Spleen (tissue), 11 donors: ENCODE measurements around the gene DOCK4. TPM values are rescaled to one million over a fixed set of nuclear protein-coding genes. Genes with fewer than 3 reads are reported as not detected.

ENCODE experiments used
- DNase-seq: peaks from one replicate; pipeline ENCODE4 v3.0.0-alpha.2; 2020
- H3K27ac ChIP-seq, 8 donors: fragments of 200-600 bp; sonication (generic) in 7 of 8; 1 replicate in 4 of 8; 2 replicates in 4 of 8; pipeline versions ENCODE4 v1.5.0 to v1.8.0; 2016 to 2021; ENCODE audit warnings: inconsistent platforms in 4 of 8, mild to moderate bottlenecking in 4 of 8, moderate library complexity in 1 of 8
- H3K27me3 ChIP-seq, 7 donors: fragments of 200-600 bp; sonication (generic) in 6 of 7; replicated peaks in 1 of 7; 1 replicate in 4 of 7; 2 replicates in 3 of 7; pipeline versions ENCODE4 v1.5.0 to v1.8.0; 2016 to 2021; ENCODE audit warnings: inconsistent platforms in 3 of 7, mild to moderate bottlenecking in 1 of 7
- H3K36me3 ChIP-seq, 6 donors: fragments of 200-600 bp; sonication (generic) in 5 of 6; 1 replicate in 4 of 6; 2 replicates in 2 of 6; pipeline versions ENCODE4 v1.5.0 to v1.8.0; 2016 to 2021; ENCODE audit warnings: inconsistent platforms in 2 of 6
- H3K4me1 ChIP-seq, 6 donors: fragments of 200-600 bp; sonication (generic) in 5 of 6; 1 replicate in 3 of 6; 2 replicates in 3 of 6; pipeline versions ENCODE4 v1.5.0 to v1.8.0; 2016 to 2021; ENCODE audit warnings: inconsistent platforms in 3 of 6
- H3K4me3 ChIP-seq, 8 donors: fragments of 200-600 bp; sonication (generic) in 7 of 8; 1 replicate in 4 of 8; 2 replicates in 4 of 8; pipeline versions ENCODE4 v1.5.0 to v1.8.0; 2016 to 2021; ENCODE audit warnings: inconsistent platforms in 4 of 8, mild to moderate bottlenecking in 4 of 8, moderate library complexity in 2 of 8
- H3K9me3 ChIP-seq, 8 donors: fragments of 200-600 bp; sonication (generic) in 7 of 8; 1 replicate in 4 of 8; 2 replicates in 4 of 8; pipeline versions ENCODE4 v1.5.0 to v1.8.0; 2016 to 2021; ENCODE audit warnings: inconsistent platforms in 4 of 8
- CTCF ChIP-seq, 11 experiments: fragments of 200-600 bp in 7 of 11; fragments of 450-650 bp in 4 of 11; sonication (generic) in 4 of 11; IDR thresholded peaks in 8 of 11; conservative IDR thresholded peaks in 3 of 11; 1 replicate in 7 of 11; 2 replicates in 4 of 11; pipeline versions ENCODE4 v1.4.0 to v1.8.0; 2016 to 2021; ENCODE audit warnings: antibody characterized with exemption in 11 of 11, inconsistent platforms in 4 of 11, mild to moderate bottlenecking in 1 of 11
- POLR2A ChIP-seq, 3 donors: fragments of 450-650 bp; IDR thresholded peaks; one replicate each; pipeline ENCODE4 v1.5.1; 2017; ENCODE audit warnings: antibody characterized with exemption in 3 of 3, mild to moderate bottlenecking in 1 of 3
- POLR2AphosphoS5 ChIP-seq, 3 donors: sonication (generic); formaldehyde crosslinking; IDR thresholded peaks; one replicate each; pipeline ENCODE4 v1.5.1; 2017; ENCODE audit warnings: antibody characterized with exemption in 3 of 3
- WGBS, 5 donors: extraction: QIAGEN DNeasy Blood & Tissue Kit in 3 of 5; methylation state at CpG; one replicate each; pipeline versions ENCODE4 v1.1.5 to v1.1.7; 2013 to 2018; 5-methylcytosine and 5-hydroxymethylcytosine counted together
- intact Hi-C: fragments of 100-400 bp; cut with DNase I; formaldehyde crosslinking; loops from one replicate; pipeline ENCODE4 v1.15.0; 2023; ENCODE audit warnings: low total_unique reads
- polyA plus RNA-seq, 3 donors: library from polyadenylated mRNA; stranded (reverse); fragments of 200-250 nt; gene quantifications; one replicate each; pipeline ENCODE4 v1.2.1, GENCODE V29; 2013
- total RNA-seq, 7 donors: library from RNA; depleted of rRNA in 3 of 7; stranded (reverse); fragments of >200 nt in 3 of 7; fragmentation: NEBNext Ultra II Directional in 4 of 7; extraction: Animal tissue kit (Norgen Biotek cat#: 25700) in 4 of 7; gene quantifications; one replicate each; pipeline versions ENCODE4 v1.1.0 to v1.2.1, GENCODE V29; 2016 to 2021
- donor health status: healthy with polysubstance abuse.
- donor health status: DM: no; HTN: no; CAD: no; lungs with moderate emphysema.
- donor health status: DM: no; HTN: no; CAD: no.
- donor health status: Bipolar disorder and iron deficiency.
- donor health status: healthy.
- donor health status: DM: no; HTN: no; CAD: no.
- donor health status: DM: yes; HTN: yes; CAD: no.

Gene DOCK4
- total and polyA plus RNA-seq, 10 donors = 1.4 to 26.9 (median 14.2) TPM

- Histone ChIP-seq H3K4me1 (peaks cover 11 to 50% (median 33%) of the 10 kb centered on the region in 6 donors), H3K4me3 (peak overlapping the region in 1 of 8 donors; percentile 58), H3K27ac (peak overlapping the region in 7 of 8 donors; percentile 50 to 89 (median 70)), H3K27me3 (no peaks in the 10 kb centered on the region), H3K36me3 (no peaks in the 10 kb centered on the region), H3K9me3 (no peaks in the 10 kb centered on the region)
- WGBS, 5 donors = 65 to 87% (median 76%) methylated on average over 7 of the region's 7 CpGs
- intact Hi-C loops = no loop called here
- no peak for TF ChIP-seq POLR2A (IDR thresholded peaks at IDR 0.05)
- no peak for TF ChIP-seq POLR2AphosphoS5 (IDR thresholded peaks at IDR 0.05)
- TF ChIP-seq CTCF (IDR thresholded peaks at IDR 0.05 in 8 of 11, conservative IDR thresholded peaks at IDR 0.05 in 3 of 11) = no peak
- no peak for DNase-seq
These were observed 123.9 kb downstream of the DOCK4 start for GRCh38 chr7:112082306-112082705.

GRCh38 chr7:112081778-112082177 lies 124.4 kb downstream of the DOCK4 start:
- Histone ChIP-seq H3K4me3 (peak overlapping the region in 1 of 8 donors; percentile 58), H3K36me3 (no peaks in the 10 kb centered on the region), H3K4me1 (peaks cover 11 to 50% (median 33%) of the 10 kb centered on the region in 6 donors), H3K9me3 (no peaks in the 10 kb centered on the region), H3K27ac (peak overlapping the region; percentile 37 to 89 (median 66)), H3K27me3 (no peaks in the 10 kb centered on the region)
- DNase-seq = no peak
- TF ChIP-seq POLR2A (IDR thresholded peaks at IDR 0.05) = no peak
- TF ChIP-seq POLR2AphosphoS5 (IDR thresholded peaks at IDR 0.05) = peak in 1 of 3 donors; percentile 71
- TF ChIP-seq CTCF (IDR thresholded peaks at IDR 0.05 in 8 of 11, conservative IDR thresholded peaks at IDR 0.05 in 3 of 11) = no peak
- 73 to 88% (median 79%) methylated on average over 4 of the region's 4 CpGs for WGBS, 5 donors
- intact Hi-C loops = no loop called here

- peak overlapping the region in 1 of 8 donors; percentile 58 for H3K4me3 ChIP-seq
- WGBS, 5 donors = 23 to 31% (median 29%) methylated on average over 8 of the region's 8 CpGs
- H3K27ac ChIP-seq = peak overlapping the region; percentile 4 to 89 (median 66)
- no peaks in the 10 kb centered on the region for H3K9me3 ChIP-seq
- intact Hi-C loops = no loop called here
- peaks cover 11 to 50% (median 33%) of the 10 kb centered on the region in 6 donors for H3K4me1 ChIP-seq
- no peak for DNase-seq
- no peak for TF ChIP-seq POLR2A (IDR thresholded peaks at IDR 0.05)
- no peak for TF ChIP-seq CTCF (IDR thresholded peaks at IDR 0.05 in 8 of 11, conservative IDR thresholded peaks at IDR 0.05 in 3 of 11)
- TF ChIP-seq POLR2AphosphoS5 (IDR thresholded peaks at IDR 0.05) = peak in 1 of 3 donors; percentile 60
- H3K36me3 ChIP-seq = no peaks in the 10 kb centered on the region
- no peaks in the 10 kb centered on the region for H3K27me3 ChIP-seq
These were observed 125.2 kb downstream of the DOCK4 start for GRCh38 chr7:112080978-112081377.

- Histone ChIP-seq H3K4me3 (peak overlapping the region in 1 of 8 donors; percentile 58), H3K36me3 (no peaks in the 10 kb centered on the region), H3K27ac (peak overlapping the region; percentile 4 to 89 (median 69)), H3K27me3 (no peaks in the 10 kb centered on the region), H3K9me3 (no peaks in the 10 kb centered on the region), H3K4me1 (peaks cover 11 to 50% (median 33%) of the 10 kb centered on the region in 6 donors)
- no peak for DNase-seq
- intact Hi-C loops = no loop called here
- WGBS, 5 donors = 28 to 49% (median 35%) methylated on average over 5 of the region's 5 CpGs
- TF ChIP-seq POLR2AphosphoS5 (IDR thresholded peaks at IDR 0.05) (peak in 2 of 3 donors; percentile 16 to 67), POLR2A (IDR thresholded peaks at IDR 0.05) (no peak), CTCF (IDR thresholded peaks at IDR 0.05 in 8 of 11, conservative IDR thresholded peaks at IDR 0.05 in 3 of 11) (no peak)
These were observed 125.8 kb downstream of the DOCK4 start for GRCh38 chr7:112080441-112080840.
